GM21529 (cell line): Measurements from ENCODE around the gene CAMTA1.

Source experiments
- ATAC-seq: cut with Tn5 transposase; IDR thresholded peaks from one replicate; pipeline ENCODE4 v1.9.1; 2021; ENCODE audit not compliant: unreplicated experiment

CAMTA1 gene

GRCh38 chr1:6922096-6922931, 137.1 kb downstream of the CAMTA1 start:
- no peak for ATAC-seq

- no peak for ATAC-seq
Observed at GRCh38 chr1:6923012-6923411, 137.8 kb downstream of the CAMTA1 start.

DNA sequence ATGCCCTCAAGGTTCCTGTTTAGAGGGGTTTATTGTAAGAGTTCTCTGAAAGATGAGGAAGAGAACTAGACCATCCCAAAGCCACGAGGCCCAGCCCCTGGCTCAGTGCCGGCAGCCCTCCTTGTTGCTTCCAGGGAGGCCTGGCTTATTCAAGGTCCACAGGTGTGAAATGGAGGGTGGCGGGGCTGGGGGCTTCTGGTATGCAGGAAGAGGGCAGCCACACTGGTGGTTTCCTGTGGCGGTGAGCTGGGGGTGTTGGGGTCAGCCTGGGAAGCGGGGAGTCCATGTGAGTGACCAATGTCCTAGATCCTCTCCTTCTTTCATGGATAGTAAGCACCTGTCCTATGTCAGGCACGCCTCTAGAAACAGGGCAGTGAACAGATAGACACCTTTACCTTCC, 138.2 kb downstream of the CAMTA1 start:
- no peak for ATAC-seq

DNA sequence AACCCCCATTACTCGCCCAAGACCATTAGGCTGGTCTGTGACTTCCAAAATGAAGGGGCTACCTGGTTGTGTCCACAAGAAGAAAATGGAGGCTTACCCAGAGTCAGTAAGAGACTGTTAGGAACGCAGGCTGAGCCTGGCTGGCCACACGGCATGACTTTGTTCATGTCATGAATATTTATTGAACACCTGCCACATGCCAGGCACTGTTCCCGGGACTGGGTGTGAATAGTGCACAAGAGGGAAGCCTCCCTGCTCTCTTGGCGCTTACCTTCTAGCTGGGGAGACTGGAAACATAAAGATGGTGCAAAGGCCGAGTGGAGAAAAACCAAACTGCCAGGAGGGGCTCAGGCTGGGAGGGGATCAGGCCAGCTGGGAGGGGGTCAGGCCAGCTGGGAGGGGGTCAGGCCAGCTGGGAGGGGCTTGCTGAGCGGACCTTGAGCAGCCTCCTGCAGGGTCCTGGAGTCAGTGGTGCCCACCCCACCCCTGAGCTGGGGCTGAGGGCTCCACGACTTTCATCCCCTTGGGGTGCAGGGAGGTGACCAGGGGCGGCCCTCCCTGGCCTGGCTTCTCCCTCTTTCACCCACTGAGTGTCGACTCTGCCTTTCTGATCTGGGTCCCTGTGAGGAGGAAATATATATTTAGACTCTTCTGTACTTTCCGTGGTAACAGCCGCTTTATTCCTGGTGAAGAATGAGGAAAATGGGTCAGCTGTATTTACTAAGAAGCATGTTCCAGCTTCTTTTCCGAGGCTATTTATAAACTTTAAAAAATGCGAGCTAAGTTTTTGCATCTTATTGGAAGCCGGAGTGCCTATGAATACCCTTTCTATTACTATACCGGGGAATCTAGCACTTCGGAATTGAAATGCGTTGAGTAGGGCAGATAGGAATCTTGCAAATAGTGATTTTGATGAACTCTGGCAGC, 139.0 kb downstream of the CAMTA1 start:
- ATAC-seq: no peak

- ATAC-seq: no peak
Observed at GRCh38 chr1:6924891-6925290, 139.6 kb downstream of the CAMTA1 start.

DNA sequence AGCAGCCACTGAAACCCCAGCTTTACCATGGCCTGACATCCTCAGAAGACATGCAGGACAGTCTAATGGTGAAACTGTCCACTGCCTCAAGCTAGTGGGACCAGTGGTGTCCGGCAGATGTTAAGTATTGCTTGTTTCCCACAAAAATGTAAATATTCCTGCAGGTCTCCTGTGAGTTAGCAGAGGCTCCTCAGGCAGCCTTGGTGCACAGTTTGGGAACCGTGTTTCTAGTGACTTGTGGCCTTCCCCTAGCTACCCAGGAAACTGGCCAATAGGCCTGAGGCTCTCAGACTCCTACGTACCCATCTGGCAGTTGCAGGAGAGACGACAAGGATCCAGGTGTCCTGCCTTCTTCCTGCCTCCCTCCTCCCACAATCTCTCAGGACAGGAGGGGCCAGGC, 142.4 kb downstream of the CAMTA1 start:
- no peak for ATAC-seq

DNA sequence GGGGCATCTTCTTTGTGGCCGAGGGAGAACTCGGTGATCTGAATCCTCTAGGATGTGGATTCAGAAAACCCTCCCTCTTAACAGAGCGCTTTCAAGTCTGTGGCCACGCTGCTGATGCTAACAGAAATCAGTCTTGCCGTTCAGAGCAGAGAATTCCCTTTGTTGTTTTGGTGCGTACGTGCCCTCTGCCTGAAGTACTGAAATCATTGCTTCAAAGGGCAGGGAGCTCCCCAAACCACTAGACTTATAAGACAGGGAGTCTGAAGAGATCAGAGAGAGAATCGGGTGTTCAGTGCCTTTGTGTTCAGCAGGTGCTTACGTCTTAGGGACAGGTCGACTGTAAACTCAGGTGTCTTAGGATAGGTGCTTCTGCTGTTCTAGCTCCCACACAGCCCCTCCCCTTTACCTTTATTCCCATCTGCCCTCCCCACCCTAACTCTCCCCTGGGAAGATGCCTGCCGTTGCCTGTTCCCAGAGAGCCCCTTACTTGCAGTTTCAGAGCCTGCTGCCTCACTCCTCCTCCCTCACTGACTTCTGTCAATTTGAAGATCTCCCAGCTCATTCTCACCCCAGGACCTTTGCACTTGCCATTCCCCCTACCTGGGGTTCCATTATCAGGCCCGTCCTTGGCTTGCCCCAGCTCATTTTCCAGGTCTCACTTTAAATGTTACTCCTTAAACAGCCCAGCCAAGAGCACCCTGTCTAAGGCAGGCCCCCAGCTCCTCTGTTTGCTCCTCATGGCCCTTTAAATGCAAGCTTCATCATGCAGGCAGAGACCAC, 143.0 kb downstream of the CAMTA1 start:
- no peak for ATAC-seq

GRCh38 chr1:6930732-6931300, 145.6 kb downstream of the CAMTA1 start:
- ATAC-seq: no peak

- ATAC-seq: no peak
Observed at GRCh38 chr1:6935361-6935883, 150.2 kb downstream of the CAMTA1 start.

DNA sequence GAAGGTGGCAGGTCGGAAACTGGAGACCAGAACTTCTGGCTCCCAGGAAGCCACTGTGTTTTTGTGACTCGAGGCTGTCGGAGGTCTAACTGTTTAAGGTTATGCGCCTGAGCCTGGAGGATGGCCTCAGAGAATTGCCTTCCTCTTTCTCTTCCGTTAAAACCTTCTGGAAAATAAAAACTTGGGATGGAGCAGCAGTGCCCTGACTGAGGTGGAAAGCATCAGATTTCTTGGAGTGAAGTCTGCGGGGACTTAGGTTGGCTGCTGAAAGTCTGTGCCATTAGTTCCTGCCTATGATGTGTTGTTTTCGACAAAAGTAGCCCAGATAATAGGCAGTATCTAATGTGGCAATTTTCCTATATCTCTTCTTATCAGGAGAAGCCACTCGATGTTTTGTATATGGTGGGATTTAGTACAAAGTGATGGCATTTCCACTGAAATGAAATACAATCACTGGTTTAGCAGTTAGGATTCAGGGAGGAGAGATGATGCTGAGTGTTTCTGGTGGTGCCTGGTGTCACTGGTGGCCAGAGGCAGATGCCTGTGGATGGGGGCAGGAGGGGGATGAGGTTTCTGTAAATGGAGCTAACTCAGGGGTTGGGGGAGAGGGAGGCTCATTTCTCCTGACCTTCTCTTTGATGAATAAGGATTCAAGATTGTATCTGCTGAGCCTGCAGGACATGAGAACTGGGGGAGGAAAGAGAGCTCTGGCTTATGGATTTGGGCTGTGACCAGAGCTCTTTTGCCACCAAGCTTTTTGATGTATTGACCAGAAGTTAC, 150.8 kb downstream of the CAMTA1 start:
- no peak for ATAC-seq

GRCh38 chr1:6937048-6937447, 151.8 kb downstream of the CAMTA1 start:
- no peak for ATAC-seq

- ATAC-seq: no peak
Observed at GRCh38 chr1:6939363-6939762, 154.1 kb downstream of the CAMTA1 start.

DNA sequence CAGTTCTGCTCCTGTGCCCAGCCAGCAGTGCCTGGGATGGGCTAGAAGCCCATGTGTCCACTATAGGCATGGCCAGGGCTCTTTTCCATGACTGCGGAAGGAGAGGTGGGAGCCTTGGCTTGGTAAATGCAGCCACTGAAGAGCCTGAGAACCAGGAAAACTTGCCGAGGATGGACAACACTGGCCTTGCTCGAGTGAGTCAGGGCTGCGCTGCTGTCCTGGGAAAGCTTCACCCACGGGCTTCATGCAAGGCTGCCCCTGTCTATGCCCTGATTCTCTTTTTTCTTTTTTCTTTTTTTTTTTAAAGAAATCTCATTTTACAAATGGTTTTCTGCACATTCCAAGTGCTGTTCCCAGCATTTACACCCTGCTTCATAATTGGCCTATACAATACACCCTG, 156.5 kb downstream of the CAMTA1 start:
- no peak for ATAC-seq

DNA sequence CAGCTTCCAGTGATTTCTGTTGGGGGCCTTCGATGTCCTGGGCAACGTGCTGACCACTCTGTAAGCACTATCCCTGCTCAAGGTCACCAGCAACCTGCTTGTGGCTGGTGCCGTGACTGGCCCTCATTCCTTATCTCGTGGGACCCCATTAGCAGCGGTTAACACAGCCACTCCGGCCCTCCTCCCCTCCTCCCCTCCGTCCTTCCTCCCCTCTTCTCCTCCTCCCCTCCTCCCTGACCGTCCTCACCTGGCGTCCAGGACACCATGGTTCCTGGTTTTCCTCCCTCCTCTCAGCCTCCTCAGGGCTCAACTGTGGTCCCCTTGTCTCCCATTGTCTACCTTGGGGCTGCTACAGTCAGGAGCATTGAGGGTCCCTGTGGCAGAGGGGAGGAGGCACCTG, 157.7 kb downstream of the CAMTA1 start:
- no peak for ATAC-seq

- no peak for ATAC-seq
Observed at GRCh38 chr1:6944434-6944833, 159.2 kb downstream of the CAMTA1 start.

DNA sequence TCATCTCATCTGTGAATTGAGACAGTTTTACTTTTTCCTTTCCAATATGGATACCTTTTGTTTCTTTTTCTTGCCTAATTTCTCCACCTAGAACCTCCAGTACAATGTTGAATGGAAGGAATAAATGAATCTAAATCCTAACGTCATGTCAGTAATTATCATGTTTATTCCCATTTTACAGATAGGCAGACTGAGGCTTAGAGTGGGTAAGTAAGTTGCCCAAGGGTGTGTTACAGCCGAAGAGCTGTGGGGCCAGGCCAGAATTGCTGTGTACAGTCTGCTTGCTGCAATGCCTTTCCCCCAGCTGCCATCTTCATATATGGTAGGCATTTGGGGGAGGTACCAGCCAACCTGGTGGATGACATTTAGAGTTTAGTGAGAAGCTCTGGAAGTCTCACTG, 162.7 kb downstream of the CAMTA1 start:
- no peak for ATAC-seq

DNA sequence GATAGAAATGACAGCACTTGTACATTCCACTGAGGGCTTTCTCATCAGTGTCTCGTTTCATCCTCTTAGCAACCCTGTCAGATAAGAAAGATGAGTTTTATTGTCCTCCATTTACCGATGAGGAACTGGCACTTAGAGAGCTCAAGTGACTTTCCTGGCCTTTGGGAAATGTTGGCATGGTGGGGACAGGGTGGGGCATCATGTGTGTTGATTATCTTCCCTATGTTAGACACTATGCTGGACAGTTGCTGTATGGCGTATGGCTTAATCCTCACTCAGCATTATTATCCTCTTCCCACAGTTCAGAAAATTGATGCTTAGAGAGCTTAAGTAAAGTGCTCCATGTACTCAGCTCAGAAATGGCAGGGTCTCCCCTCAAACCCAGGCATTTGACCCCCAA, 163.2 kb downstream of the CAMTA1 start:
- ATAC-seq: no peak

- no peak for ATAC-seq
Observed at GRCh38 chr1:6948861-6949260, 163.6 kb downstream of the CAMTA1 start.

DNA sequence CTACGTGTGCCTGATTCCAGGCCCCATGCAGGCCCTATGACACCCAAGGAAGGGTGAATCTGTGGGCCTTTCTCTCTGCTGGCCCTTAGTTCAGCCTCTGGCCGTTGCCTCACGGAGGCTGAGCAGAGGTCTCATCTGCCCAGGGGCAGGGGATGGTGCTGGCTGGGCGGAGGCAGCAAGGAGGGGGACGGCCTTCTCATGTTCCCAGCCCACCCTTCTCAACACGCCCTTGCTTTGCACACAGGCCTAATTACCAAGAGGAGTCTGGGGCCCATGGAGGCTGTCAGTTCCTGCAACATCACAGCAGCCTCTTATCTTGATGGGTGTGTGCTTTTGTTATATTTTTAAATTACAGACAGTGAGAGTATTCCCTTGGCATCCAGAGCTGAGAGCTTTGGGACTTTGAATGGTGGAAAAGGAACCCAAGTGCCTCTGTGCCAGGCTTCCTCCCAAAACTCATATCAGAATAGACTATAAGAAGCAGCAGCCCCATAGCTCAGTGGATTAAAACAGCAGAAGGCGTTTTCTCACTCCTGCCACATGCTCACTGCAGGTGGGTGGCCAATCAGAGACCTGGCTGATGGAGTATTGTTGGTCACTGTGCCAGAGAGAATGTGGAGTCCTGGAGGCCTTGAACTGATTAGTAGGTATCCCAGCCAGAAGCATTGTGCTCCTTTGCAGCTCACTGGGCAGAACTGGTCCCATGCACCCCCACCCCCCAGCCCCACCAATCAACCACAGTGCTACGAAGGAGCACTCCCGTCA, 164.9 kb downstream of the CAMTA1 start:
- ATAC-seq: no peak
